Measurements from ENCODE around the gene SLC25A21.

DNA sequence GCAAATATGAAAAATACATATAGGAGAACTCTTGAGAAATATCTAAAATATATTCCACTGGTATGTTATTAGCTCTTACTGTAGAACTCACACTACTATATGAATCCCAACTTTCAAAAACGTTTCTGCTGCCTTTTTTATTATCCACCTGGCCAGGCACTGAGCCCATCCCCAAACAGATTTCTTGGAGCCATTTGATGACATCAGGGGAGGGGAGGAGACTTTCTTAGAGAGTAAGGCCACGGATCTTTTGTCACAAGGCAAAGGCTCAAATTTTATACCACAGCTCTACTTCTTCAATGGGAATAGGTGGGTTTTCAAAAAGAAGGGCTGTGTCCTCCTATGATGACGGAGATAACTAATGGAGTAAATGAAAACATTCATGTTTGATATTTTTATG lies 83.0 kb downstream of the SLC25A21 start:
- TF ChIP-seq ZNF792 (tag by site-specific recombination; IDR thresholded peaks at IDR 0.05) (no peak), ZNF350 (tag by site-specific recombination; IDR thresholded peaks at IDR 0.05) (no peak), PBX3 (CRISPR knock-in tag; IDR thresholded peaks at IDR 0.05) (no peak), ZNF184 (tag by site-specific recombination; IDR thresholded peaks at IDR 0.05) (no peak), ZNF19 (tag by site-specific recombination; IDR thresholded peaks at IDR 0.05; ENCODE audit: low read depth) (no peak), MZF1 (tag by site-specific recombination; IDR thresholded peaks at IDR 0.05; ENCODE audit: borderline replicate concordance) (no peak), ZBTB8A (tag by site-specific recombination; IDR thresholded peaks at IDR 0.05) (no peak), ZNF311 (tag by site-specific recombination; IDR thresholded peaks at IDR 0.05; ENCODE audit: borderline replicate concordance) (no peak), ZFP3 (tag by site-specific recombination; IDR thresholded peaks at IDR 0.05; ENCODE audit: low read depth) (no peak)
- TF ChIP-seq, protein P1, sequence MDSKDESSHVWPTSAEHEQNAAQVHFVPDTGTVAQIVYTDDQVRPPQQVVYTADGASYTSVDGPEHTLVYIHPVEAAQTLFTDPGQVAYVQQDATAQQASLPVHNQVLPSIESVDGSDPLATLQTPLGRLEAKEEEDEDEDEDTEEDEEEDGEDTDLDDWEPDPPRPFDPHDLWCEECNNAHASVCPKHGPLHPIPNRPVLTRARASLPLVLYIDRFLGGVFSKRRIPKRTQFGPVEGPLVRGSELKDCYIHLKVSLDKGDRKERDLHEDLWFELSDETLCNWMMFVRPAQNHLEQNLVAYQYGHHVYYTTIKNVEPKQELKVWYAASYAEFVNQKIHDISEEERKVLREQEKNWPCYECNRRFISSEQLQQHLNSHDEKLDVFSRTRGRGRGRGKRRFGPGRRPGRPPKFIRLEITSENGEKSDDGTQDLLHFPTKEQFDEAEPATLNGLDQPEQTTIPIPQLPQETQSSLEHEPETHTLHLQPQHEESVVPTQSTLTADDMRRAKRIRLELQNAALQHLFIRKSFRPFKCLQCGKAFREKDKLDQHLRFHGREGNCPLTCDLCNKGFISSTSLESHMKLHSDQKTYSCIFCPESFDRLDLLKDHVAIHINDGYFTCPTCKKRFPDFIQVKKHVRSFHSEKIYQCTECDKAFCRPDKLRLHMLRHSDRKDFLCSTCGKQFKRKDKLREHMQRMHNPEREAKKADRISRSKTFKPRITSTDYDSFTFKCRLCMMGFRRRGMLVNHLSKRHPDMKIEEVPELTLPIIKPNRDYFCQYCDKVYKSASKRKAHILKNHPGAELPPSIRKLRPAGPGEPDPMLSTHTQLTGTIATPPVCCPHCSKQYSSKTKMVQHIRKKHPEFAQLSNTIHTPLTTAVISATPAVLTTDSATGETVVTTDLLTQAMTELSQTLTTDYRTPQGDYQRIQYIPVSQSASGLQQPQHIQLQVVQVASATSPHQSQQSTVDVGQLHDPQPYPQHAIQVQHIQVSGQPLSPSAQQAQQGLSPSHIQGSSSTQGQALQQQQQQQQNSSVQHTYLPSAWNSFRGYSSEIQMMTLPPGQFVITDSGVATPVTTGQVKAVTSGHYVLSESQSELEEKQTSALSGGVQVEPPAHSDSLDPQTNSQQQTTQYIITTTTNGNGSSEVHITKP (tag by site-specific recombination; IDR thresholded peaks at IDR 0.05): no peak
